HG03108 (cell line): Measurements from ENCODE around the gene DEFB108B.
"Not testable (repeated sequence)": the region's sequence is repeated elsewhere in the genome, so short reads cannot be mapped to it uniquely, and the experiment has no call there.

Experiments used
- ATAC-seq: cut with Tn5 transposase; IDR thresholded peaks from one replicate; pipeline ENCODE4 v1.9.1; 2021; ENCODE audit warnings: moderate library complexity; ENCODE audit not compliant: unreplicated experiment

The DEFB108B gene

GRCh38 chr11:71813481-71814355, 19.3 kb upstream of the DEFB108B start:
- ATAC-seq: not testable (repeated sequence)

- not testable (repeated sequence) for ATAC-seq
Observed at GRCh38 chr11:71821539-71821938, 11.5 kb upstream of the DEFB108B start.

GRCh38 chr11:71829247-71829646, 3.8 kb upstream of the DEFB108B start:
- ATAC-seq: not testable (repeated sequence)

GRCh38 chr11:71829686-71830085, 3.3 kb upstream of the DEFB108B start:
- ATAC-seq: not testable (repeated sequence)

GRCh38 chr11:71842720-71843119, 9.7 kb downstream of the DEFB108B start:
- ATAC-seq: not testable (repeated sequence)

GRCh38 chr11:71843355-71843754, 10.4 kb downstream of the DEFB108B start:
- not testable (repeated sequence) for ATAC-seq

GRCh38 chr11:71843858-71844257, 10.9 kb downstream of the DEFB108B start:
- ATAC-seq: no peak

- ATAC-seq: not testable (repeated sequence)
Observed at GRCh38 chr11:71853895-71854294, 20.9 kb downstream of the DEFB108B start.

GRCh38 chr11:71855880-71856279, 22.9 kb downstream of the DEFB108B start:
- ATAC-seq: not testable (repeated sequence)

- ATAC-seq: not testable (repeated sequence)
Observed at GRCh38 chr11:71860835-71861234, 27.8 kb downstream of the DEFB108B start.

- not testable (repeated sequence) for ATAC-seq
Observed at GRCh38 chr11:71863978-71864627, 31.1 kb downstream of the DEFB108B start.

- not testable (repeated sequence) for ATAC-seq
Observed at GRCh38 chr11:71867209-71867608, 34.2 kb downstream of the DEFB108B start.

- ATAC-seq: not testable (repeated sequence)
Observed at GRCh38 chr11:71869931-71870330, 36.9 kb downstream of the DEFB108B start.

- ATAC-seq: not testable (repeated sequence)
Observed at GRCh38 chr11:71870661-71871060, 37.7 kb downstream of the DEFB108B start.

- ATAC-seq: not testable (repeated sequence)
Observed at GRCh38 chr11:71876262-71876661, 43.3 kb downstream of the DEFB108B start.

GRCh38 chr11:71878059-71878458, 45.1 kb downstream of the DEFB108B start, which contains the start of gene DEFB131B:
Gene DEFB131B, plus strand, starts transcription at chr11:71878453. Its CDS starts 0 bp downstream, at chr11:71878453.
- ATAC-seq: not testable (repeated sequence)

- not testable (repeated sequence) for ATAC-seq
Observed at GRCh38 chr11:71885806-71886205, 52.8 kb downstream of the DEFB108B start.
